GM18505 (cell line): ENCODE measurements around the gene NFRKB.
"Not testable (repeated sequence)": the region's sequence is repeated elsewhere in the genome, so short reads cannot be mapped to it uniquely, and the experiment has no call there.

ENCODE experiments used
- ATAC-seq: cut with Tn5 transposase; IDR thresholded peaks from one replicate; pipeline ENCODE4 v1.9.1; 2021; ENCODE audit not compliant: unreplicated experiment
- POLR2A ChIP-seq: IDR thresholded peaks from 4 replicates; pipeline ENCODE4 v1.6.1; 2011; ENCODE audit warnings: borderline replicate concordance; ENCODE audit not compliant: insufficient read depth, insufficient read length; ENCODE audit errors: extremely low read depth

NFRKB gene

DNA sequence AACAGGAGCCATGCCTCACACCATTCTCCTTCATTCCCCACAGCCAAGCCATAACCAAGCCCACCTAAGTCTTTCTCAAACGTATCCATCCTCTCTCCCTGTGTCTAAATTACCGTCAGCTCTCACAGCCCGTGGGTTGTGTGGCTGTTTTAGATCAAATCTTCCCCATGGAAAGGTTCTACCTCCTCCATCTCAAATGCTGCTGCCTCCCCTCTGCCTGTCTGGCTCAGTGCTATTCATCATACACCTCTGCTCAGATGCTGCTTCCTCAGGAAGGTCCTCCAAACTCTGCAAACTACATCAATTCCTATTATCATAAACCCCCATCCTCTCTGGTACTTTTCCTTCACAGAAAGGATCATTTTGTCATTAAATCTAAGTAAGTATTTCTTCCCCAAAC lies 15.1 kb downstream of the NFRKB start:
- no peak for TF ChIP-seq POLR2A
- no peak for ATAC-seq

DNA sequence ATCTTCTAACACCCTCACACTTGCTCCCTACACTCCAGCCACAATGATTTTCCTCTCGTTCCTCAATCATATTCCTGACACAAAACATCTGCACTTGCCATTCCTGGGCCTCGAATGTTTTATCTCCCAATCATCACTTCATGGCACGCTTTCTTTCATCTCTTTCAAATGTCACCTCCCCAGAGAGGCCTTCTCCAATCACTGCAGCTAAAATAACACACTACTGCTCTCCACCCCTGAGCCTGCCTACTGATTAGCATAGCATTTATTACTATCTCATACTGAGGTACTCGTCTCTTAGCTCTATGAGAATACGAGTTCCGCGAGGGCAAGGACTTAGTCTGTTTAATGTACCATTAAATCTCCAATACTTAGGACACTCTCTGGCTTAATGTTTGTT lies 23.5 kb downstream of the NFRKB start:
- ATAC-seq = no peak
- no peak for TF ChIP-seq POLR2A

DNA sequence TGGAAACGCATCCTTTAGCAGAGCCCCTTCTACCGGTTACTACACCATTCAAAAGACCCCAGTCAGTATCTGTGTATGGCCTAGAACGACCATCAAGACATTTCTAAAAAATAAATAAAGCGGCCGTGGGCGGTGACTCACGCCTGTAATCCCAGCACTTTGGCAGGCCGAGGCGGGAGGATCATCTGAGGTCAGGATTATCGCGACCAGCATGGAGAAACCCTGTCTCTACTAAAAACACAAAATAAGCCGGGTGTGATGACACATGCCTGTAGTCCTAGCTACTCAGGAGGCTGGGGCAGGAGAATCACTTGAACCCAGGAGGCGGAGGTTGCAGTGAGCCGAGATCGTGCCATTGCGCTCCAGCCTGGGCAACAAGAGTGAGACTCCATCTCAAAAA lies 26.8 kb downstream of the NFRKB start:
- not testable (repeated sequence) for ATAC-seq

DNA sequence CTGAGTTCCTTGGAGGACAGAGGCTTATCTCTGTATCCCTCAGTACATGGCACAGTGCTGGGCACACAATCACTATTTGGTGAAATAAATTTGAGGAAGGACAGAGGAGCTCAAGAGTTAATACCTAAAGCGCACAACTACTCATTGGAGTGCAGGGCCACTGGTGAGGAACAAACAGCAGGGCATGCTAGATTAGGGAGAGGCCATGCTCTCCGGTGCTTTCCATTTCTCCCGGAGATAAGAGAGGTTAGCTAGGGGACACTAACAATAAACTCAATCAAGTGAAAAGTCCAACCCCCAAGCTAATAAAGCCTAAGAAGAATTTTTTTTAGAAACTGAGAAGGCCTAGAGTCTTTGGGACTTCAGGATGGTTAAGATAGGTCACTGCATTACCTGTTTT lies 29.1 kb downstream of the NFRKB start:
- no peak for ATAC-seq
- TF ChIP-seq POLR2A = no peak

DNA sequence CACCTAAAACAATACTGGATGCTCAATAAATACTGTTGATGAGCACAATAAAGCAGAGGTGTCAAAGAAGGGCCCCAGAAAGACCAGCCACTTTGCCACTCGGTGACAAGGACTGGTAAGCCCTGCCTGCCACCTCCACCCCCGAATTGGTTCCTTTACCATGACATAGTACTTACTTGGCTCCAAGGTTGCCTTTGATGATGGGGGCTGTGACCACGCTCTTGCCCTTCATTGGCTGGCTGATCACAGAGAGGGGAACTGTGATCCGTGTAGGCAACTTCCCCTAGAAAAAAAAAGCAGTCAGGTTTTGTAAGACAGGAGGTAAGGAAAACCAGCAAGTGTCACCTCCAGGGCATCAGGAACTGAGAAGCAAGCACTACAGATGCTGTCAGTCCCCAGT lies 29.7 kb downstream of the NFRKB start:
- no peak for ATAC-seq
- TF ChIP-seq POLR2A = no peak

DNA sequence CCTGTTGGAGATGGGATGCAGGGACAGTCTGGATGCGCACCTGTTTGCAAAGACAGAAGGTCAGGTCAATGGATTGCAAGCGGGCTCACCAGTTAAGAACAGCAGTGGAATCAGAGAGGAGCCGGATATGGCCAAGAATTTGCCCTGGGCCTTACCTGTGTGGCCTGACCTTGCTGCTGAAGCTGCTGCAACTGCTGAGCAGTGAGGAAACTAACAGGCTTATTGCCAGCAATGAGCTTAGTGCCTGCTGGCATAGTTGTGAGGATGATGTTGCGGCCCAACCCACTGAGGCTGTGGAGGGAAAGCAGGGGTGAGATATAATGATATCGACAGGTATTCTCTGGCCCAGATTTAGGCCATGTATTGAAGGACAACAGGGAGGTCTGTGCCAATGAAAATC lies 30.6 kb downstream of the NFRKB start:
- ATAC-seq = no peak
- no peak for TF ChIP-seq POLR2A

DNA sequence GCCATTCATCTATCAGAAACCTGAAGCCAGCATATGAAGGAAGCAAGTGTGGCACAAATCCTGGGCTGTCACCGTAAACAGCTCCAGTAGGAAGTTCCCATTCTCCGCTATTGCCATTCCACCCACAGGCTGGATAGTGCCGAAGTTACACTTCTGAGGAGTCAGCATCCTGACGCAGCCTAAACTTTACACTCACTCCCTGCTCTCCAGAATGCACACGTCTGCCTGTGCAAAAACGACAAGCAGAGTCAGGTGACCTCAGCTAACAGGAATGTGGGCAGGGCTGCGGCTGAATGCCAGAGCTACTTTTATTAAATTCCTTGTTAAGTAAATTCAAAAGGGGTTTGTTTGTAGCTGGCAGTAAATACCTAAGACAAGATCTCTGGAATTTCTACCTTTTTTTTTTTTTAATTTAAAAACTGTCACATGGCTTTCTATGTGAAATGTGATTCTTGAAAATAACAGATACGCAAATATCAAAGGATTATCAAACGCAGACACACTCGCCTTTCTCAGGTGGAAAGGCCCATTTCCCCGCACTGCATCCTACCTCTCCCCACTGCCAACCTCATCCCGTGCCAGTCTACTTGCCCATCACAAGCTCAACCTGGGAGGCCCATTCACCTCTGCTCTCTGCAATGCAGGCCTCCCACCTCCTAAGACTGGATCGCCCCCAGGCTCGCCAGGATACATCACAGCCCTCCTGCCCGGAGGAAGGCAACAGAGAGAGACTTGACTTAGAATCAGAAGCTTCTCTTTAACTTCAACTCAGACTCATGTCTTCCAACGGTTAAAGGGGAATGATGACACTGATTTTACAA lies 33.5 kb downstream of the NFRKB start:
- TF ChIP-seq POLR2A = no peak

DNA sequence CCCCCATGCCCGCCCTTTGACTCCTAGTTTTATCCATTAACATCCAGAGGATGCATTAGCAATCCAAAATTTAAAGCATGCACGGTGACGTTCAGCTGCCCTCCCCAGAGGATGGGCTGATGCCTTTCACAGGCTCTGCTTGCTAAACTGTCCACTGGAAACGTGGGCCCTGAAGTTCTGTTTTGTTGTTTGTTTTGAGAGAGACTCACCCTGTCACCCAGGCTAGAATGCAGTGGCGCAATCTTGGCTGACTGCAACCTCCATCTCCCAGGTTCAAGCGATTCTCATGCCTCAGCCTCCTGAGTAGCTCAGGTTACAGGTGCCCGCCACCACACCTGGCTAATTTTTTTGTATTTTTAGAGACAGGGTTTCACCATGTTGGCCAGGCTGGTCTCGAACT lies 39.3 kb downstream of the NFRKB start:
- TF ChIP-seq POLR2A = no peak
- ATAC-seq = no peak

More for the DNA sequence above, 33.5 kb downstream of the NFRKB start:
- no peak for ATAC-seq

DNA sequence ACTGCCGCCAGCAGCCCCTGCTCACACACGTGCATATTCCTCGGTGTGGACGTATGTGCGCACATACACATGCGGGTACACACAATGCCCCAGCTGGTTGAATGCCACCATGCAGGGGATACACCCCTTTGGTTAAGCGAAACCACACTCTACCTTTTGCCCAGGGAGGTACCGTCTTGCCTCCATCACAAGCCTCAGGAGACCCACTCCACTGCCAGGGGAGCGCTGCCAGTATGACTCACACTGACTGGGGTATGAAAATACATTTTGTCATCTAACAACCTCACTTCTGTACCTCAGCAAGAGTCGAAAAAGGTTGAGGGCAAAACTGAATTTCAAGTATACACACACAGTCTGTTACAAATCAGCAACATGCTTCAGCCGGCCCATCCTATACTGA lies 40.3 kb downstream of the NFRKB start:
- no peak for ATAC-seq
- no peak for TF ChIP-seq POLR2A

DNA sequence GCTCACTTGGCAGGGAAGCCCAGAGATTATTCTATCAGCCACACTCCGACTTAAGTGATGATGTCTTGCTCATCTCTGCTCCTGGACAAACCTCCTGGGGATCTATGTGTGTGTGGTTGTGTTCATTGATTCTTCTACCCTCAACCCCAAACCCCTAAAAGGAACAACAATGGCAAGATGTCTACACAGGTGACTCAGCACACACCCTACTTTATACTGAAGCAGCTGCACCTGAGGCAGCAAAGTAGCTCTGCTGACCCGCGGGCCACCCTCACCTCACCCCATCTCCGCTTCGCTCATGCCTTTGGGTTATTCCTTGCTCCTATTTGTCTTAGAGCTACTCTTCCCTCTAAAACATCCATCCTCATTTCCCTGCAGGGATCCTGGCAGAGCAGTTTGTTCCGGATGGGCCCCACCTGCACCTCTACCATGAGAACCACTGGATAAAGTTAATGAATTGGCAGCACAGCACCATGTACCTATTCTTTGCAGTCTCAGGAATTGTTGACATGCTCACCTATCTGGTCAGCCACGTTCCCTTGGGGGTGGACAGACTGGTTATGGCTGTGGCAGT lies 41.1 kb downstream of the NFRKB start:
- TF ChIP-seq POLR2A = no peak
- no peak for ATAC-seq

DNA sequence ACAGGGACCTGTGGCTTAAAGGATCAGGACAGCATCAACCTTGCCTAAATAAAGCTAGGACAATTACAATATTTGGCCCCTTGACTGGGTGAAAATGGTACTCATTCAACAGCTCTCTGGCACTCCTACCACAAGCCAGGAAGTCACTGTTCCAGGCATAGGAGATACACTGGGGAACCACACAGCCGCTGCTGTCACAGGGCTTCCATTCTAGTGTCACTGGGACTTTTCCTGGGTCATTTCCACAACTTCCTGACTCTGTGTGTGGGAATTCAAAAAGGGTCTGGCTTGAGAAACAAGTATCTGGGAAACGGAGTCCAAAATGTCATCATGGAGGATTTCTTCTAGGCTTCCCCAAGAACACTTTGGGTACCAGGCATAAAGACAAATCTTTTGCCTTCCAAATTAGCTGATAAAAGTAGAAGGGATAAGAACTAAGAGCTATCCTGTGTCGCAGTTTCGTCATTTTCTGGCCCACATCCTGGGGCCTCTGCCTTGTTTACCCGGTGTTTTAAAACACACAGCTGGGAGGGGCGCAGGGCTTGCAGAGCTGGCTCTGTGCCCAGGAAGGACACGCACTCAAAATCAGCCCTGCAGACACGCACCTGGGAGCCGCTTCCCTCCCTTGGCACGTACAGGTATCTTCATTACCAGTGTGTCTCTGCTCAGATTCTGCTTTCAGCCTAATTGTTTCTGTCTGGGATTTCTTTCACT lies 41.7 kb downstream of the NFRKB start:
- no peak for ATAC-seq
- TF ChIP-seq POLR2A = no peak

DNA sequence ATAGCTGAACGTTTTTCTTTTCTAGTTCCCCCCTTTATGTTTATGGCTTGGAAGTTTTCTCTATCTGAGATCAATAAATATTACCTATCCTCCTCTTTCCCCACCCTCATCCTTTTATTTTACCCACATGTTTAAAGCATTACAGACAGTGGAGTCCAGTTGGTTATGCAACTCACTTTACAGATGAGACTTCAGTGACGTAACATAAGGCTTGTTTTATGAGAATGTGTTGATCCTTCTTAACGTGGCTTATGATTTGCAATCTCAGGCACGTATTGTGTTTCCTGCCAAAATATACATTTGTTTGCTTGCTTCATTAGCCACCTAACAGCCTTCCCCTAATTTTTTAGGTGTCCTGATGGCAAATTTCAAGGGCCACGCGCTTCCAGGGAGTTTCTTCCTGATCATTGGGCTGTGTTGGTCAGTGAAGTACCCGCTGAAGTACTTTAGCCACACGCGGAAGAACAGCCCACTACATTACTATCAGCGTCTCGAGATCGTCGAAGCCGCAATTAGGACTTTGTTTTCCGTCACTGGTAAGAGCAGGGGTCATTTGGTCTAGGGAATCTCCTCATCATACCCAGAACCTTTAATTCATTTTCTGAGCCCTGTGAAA lies 43.1 kb downstream of the NFRKB start:
- no peak for TF ChIP-seq POLR2A

DNA sequence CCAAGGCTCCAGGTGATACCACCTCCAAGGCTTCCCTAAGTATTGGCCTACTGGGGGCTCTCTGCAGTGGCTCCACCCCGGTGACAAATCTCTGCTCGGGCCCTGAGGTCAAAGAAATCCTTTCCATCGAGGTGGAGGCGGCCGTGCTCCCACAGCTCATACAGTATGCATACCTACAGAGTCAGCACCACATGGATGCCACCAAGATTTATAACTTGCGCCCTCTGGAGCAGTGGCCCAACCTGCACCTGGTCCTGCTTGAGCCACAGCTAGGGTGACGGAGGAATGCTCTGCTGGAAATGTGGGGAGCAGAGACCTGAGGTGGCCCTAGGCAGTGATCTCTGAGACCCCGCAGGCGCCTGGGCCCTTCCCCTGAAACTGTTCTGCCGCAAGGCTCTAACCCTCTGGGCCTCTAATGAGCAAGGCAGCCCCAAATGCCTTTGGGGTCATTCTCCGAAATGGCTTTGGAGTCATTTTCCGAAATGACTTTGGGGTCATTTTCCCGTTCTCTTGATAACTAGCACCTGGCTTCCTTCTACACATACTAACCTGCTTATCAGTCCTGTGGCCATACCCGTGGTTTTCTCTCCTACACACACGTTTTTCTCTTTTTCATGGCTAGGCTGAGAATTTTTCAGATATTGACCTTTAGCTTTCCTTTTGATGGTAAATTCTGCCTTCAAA lies 45.8 kb downstream of the NFRKB start:
- no peak for TF ChIP-seq POLR2A
- no peak for ATAC-seq

More for the DNA sequence above, 43.1 kb downstream of the NFRKB start:
- ATAC-seq = no peak

DNA sequence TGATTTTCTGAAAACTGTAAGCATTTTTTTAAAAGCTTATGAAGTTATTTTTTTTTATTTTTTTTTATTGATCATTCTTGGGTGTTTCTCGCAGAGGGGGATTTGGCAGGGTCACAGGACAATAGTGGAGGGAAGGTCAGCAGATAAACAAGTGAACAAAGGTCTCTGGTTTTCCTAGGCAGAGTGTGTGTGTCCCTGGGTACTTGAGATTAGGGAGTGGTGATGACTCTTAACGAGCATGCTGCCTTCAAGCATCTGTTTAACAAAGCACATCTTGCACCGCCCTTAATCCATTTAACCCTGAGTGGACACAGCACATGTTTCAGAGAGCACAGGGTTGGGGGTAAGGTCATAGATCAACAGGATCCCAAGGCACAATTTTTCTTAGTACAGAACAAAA lies 48.0 kb downstream of the NFRKB start:
- not testable (repeated sequence) for ATAC-seq
